Panc1 (cell line): ENCODE data around the gene KMT2B. TPM values are rescaled to one million over a fixed set of nuclear protein-coding genes. Genes with fewer than 3 reads are reported as not detected.

Experiments
- ATAC-seq: fragments of 200-7000 bp; cut with Tn5 transposase; 2 replicates; pipeline ENCODE4 v1.9.1; 2020; ENCODE audit warnings: mild to moderate bottlenecking, moderate library complexity
- BruUV-seq: library from RNA; stranded (reverse); fragments of 400-500 nt; replicated peaks from 2 replicates; lab custom pipeline; 2021; lab: Mats Ljungman, UMichigan
- CTCF ChIA-PET: fragments of 300-600 bp; sonication (Branson Sonifier 250); formaldehyde crosslinking; loops from one replicate; lab custom pipeline; 2022; ENCODE audit warnings: antibody characterized with exemption; lab: Charles Lee
- POLR2A ChIA-PET: fragments of 300-600 bp; sonication (Branson Sonifier 250); formaldehyde crosslinking; loops from one replicate; lab custom pipeline; 2022; ENCODE audit warnings: antibody characterized with exemption; lab: Charles Lee
- DNase-seq: peaks from one replicate; pipeline ENCODE4 v3.0.0-alpha.2; 2010; ENCODE audit warnings: low read depth, low spot score
- H3K27ac ChIP-seq: 2 replicates; pipeline ENCODE4 v1.5.1; 2011; ENCODE audit warnings: mild to moderate bottlenecking, low read length, inconsistent platforms
- H3K27me3 ChIP-seq: fragments of 200-500 bp; sonication (Bioruptor generic); 2 replicates; pipeline ENCODE4 v1.6.0; 2014; ENCODE audit warnings: low read length, inconsistent platforms; ENCODE audit not compliant: control insufficient read depth, insufficient read depth
- H3K36me3 ChIP-seq: fragments of 200-500 bp; sonication (Bioruptor generic); 2 replicates; pipeline ENCODE4 v1.5.1; 2014; ENCODE audit warnings: inconsistent platforms, mild to moderate bottlenecking, low read length, moderate library complexity; ENCODE audit not compliant: control insufficient read depth, insufficient read depth
- H3K4me1 ChIP-seq: 2 replicates; pipeline ENCODE4 v1.5.1; 2011; ENCODE audit warnings: inconsistent platforms, mild to moderate bottlenecking, low read length, moderate library complexity; ENCODE audit not compliant: control insufficient read depth, insufficient read depth
- H3K4me3 ChIP-seq, 2 experiments: 2 replicates each; pipeline ENCODE4 v1.5.1; 2011 to 2012; ENCODE audit warnings: low read depth in 2 of 2, low read length in 2 of 2, mild to moderate bottlenecking in 2 of 2, inconsistent platforms in 1 of 2, moderate library complexity in 1 of 2
- H3K9me3 ChIP-seq: fragments of 200-500 bp; sonication (Bioruptor generic); 2 replicates; pipeline ENCODE4 v1.5.1; 2014; ENCODE audit warnings: low read depth, mild to moderate bottlenecking, inconsistent platforms, low read length, moderate library complexity; ENCODE audit not compliant: control insufficient read depth, insufficient read depth
- CTCF ChIP-seq: fragments of 450-650 bp; IDR thresholded peaks from 2 replicates; pipeline ENCODE4 v1.5.1; 2017; ENCODE audit warnings: mild to moderate bottlenecking
- POLR2AphosphoS5 ChIP-seq: IDR thresholded peaks from 2 replicates; pipeline ENCODE4 v1.6.1; 2012; ENCODE audit warnings: mild to moderate bottlenecking, low read depth, low read length, moderate library complexity
- REST ChIP-seq, 2 experiments: IDR thresholded peaks; 2 replicates each; pipeline ENCODE4 v1.6.1; 2011 to 2012; ENCODE audit warnings: low read depth in 2 of 2, control low read depth in 1 of 2, low read length in 1 of 2, mild to moderate bottlenecking in 1 of 2, moderate library complexity in 1 of 2; ENCODE audit not compliant: insufficient read depth in 1 of 2
- SIN3A ChIP-seq: IDR thresholded peaks from 2 replicates; pipeline ENCODE4 v1.6.1; 2012; ENCODE audit warnings: low read depth, mild to moderate bottlenecking, low read length, moderate library complexity, borderline replicate concordance; ENCODE audit not compliant: insufficient read depth
- TCF7L2 ChIP-seq: IDR thresholded peaks from 2 replicates; pipeline ENCODE4 v1.6.1; 2011; ENCODE audit warnings: mild to moderate bottlenecking, low read depth, low read length, inconsistent platforms
- in situ Hi-C: cut with HindIII; loops from 2 replicates; pipeline ENCODE4 v1.10.0; 2016; ENCODE audit warnings: low sequenced_read_pairs, low pct_unique_long_range_greater_than_20kb
- intact Hi-C: fragments of 100-400 bp; cut with micrococcal nuclease; formaldehyde crosslinking; loops from one replicate; pipeline ENCODE4 v1.10.0; 2022; ENCODE audit not compliant: unreplicated experiment
- total RNA-seq: library from RNA; stranded (reverse); gene quantifications from one replicate; pipeline ENCODE4 v1.2.1, GENCODE V29; 2021; ENCODE audit not compliant: unreplicated experiment

Gene KMT2B
- total RNA-seq, 1 experiment from 2014 or later, result 68.8 TPM

- no peak for ATAC-seq
- in situ Hi-C loops, result no loop called here
- no TSS peak for BruUV-seq
- CTCF ChIA-PET, result no interaction called here
- POLR2A ChIA-PET, result no interaction called here
- Histone ChIP-seq H3K4me3 (no peak overlapping the region), H3K36me3 (peaks cover 11% of the 10 kb centered on the region), H3K27ac (no peak overlapping the region), H3K9me3 (no peaks in the 10 kb centered on the region), H3K27me3 (no peaks in the 10 kb centered on the region), H3K4me1 (no peaks in the 10 kb centered on the region; the same call in 1 of the 2 replicates)
- intact Hi-C loops, result no loop called here
- TF ChIP-seq SIN3A (no peak), TCF7L2 (no peak), REST (IDR thresholded peaks at IDR 0.05; ENCODE audit: insufficient read depth in 1 of 2, low read depth in 2 of 2, low read length in 1 of 2) (no peak), POLR2AphosphoS5 (no peak)
- no peak for DNase-seq
These were observed 16.5 kb downstream of the KMT2B start for GRCh38 chr19:35734273-35734672.

- in situ Hi-C loops, result no loop called here
- H3K4me3 ChIP-seq, result no peak overlapping the region
- ChIA-PET POLR2A (no interaction called here), CTCF (no interaction called here)
- ATAC-seq, result no peak
- intact Hi-C loops, result no loop called here
- H3K27ac ChIP-seq, result no peak overlapping the region
- H3K27me3 ChIP-seq, result no peaks in the 10 kb centered on the region
- BruUV-seq, result no TSS peak
- peaks cover 10% of the 10 kb centered on the region; the same call in 1 of the 2 replicates for H3K36me3 ChIP-seq
- TF ChIP-seq SIN3A, result no peak
- TF ChIP-seq CTCF, result no peak
- no peak for TF ChIP-seq REST (IDR thresholded peaks at IDR 0.05; ENCODE audit: insufficient read depth in 1 of 2, low read depth in 2 of 2, low read length in 1 of 2)
- no peak for TF ChIP-seq TCF7L2
- TF ChIP-seq POLR2AphosphoS5, result no peak
- DNase-seq, result no peak
- H3K4me1 ChIP-seq, result peaks cover 6% of the 10 kb centered on the region
- no peaks in the 10 kb centered on the region for H3K9me3 ChIP-seq
These were observed 17.1 kb downstream of the KMT2B start for GRCh38 chr19:35734889-35735288.
